ENCODE results near the gene EBNA1BP2. TPM values are rescaled to one million over a fixed set of nuclear protein-coding genes. Genes with fewer than 3 reads are reported as not detected.
A peak's percentile ranks its signal among the peaks of the same experiment; 100 is the strongest.

The EBNA1BP2 gene
- total RNA-seq, 1 experiment from 2014 or later, result 109 TPM

DNA sequence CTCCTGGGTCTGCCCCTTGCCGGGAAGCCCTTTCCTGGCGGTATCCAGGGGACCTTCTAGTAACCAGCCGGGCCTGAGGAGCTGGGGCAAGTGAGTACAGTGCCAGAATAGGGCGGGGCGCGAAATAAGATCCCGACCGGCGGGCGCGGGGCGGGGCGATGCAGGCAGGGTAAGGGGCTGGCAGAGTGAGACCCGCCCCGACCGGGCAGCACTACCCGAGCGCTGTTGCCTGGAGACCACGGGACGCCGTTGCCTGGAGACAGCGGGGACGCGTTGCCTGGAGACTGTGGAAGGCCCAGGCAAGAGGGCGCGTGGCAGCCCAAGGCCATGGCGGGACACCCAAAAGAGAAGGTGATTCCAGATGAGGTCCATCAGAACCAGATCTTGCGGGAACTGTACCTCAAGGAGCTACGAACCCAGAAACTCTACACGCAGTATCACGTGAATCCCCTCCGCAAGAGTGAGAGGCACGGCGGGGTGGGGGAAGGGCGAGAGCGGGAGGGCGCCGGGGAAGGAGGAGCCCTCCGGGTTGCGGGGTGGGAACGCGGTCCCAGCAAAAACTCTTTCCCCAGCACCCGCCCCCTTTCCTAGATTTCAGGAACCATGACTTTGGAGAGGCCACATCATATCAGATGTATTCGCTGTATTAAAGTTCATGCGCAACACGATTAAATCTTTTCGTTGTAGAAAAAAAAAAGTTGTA is 24.3 kb downstream of the EBNA1BP2 start:
- H3K79me2 ChIP-seq (ENCODE audit: insufficient read depth, low read length), result no peaks in the 10 kb centered on the region
- H3K9me3 ChIP-seq (ENCODE audit: control insufficient read depth in 1 of 2, insufficient read depth in 1 of 2, low read depth in 1 of 2, low read length in 2 of 2), result no peaks in the 10 kb centered on the region
- CTCF ChIA-PET, result no interaction called here
- peak overlapping the region in 1 of 2 experiments; percentile 41; a peak in 2 of 4 replicates for H3K4me3 ChIP-seq (replicated peaks in 1 of 2; ENCODE audit: low read depth in 1 of 2, low read length in 2 of 2)
- no peak overlapping the region for H3K27ac ChIP-seq (ENCODE audit: low read depth, low read length)
- no peaks in the 10 kb centered on the region for H4K20me1 ChIP-seq (ENCODE audit: insufficient read depth)
- TF ChIP-seq SRF (IDR thresholded peaks at IDR 0.05; ENCODE audit: low read depth), result no peak
- H2AFZ ChIP-seq (ENCODE audit: low read depth, low read length, poor library complexity, severe bottlenecking), result peak overlapping the region; percentile 52
- peaks cover 5 to 26% of the 10 kb centered on the region in 2 experiments; a peak in 3 of 4 replicates for H3K4me1 ChIP-seq (ENCODE audit: control insufficient read depth in 1 of 2, insufficient read depth in 2 of 2, low read length in 2 of 2)
- intact Hi-C loops (cut with micrococcal nuclease), result no loop called here
- H3K4me2 ChIP-seq (ENCODE audit: low read length), result peak overlapping the region; percentile 61
- H3K36me3 ChIP-seq (ENCODE audit: control insufficient read depth in 1 of 2, insufficient read depth in 2 of 2, low read length in 2 of 2), result no peaks in the 10 kb centered on the region
- peak; percentile 26 for DNase-seq (ENCODE audit: low read depth, low spot score)
- POLR2A ChIA-PET, result no interaction called here
- no TSS peak for BruUV-seq (replicated peaks)
- no peaks in the 10 kb centered on the region for H3K9me2 ChIP-seq (ENCODE audit: insufficient read depth)
- RAD21 ChIA-PET (ENCODE audit: low non-redundant PET in 1 of 2, low total read pairs in 2 of 2, uncharacterized antibody in 2 of 2, unreplicated experiment in 2 of 2), result no interaction called here
- ATAC-seq, result peak; percentile 79
- H3K27me3 ChIP-seq (ENCODE audit: insufficient read depth, low read length), result no peaks in the 10 kb centered on the region
- no peak overlapping the region for H3K9ac ChIP-seq (ENCODE audit: low read length)

DNA sequence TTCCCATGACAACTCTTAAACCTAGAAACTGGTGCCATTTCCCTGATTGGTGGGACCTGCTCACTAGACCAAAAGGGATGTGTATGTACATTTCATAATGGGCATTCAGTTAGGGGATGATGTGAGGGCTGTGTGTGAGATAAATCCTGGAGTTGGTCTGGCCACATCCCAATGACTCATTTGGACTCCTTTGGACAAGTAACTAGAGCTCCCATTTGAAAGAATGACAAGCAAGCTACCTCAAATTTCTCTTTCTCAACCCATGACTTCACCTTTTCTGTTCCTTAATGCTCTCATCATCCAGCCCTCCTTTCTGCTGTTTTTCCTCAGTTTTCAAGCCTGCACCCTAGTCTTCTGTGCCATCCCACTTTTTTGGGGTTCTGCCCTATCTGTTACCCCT is 27.9 kb downstream of the EBNA1BP2 start:
- H2AFZ ChIP-seq (ENCODE audit: low read depth, low read length, poor library complexity, severe bottlenecking), result peak overlapping the region; percentile 74
- H3K36me3 ChIP-seq (ENCODE audit: control insufficient read depth in 1 of 2, insufficient read depth in 2 of 2, low read length in 2 of 2), result no peaks in the 10 kb centered on the region
- intact Hi-C loops (cut with micrococcal nuclease), result no loop called here
- RAD21 ChIA-PET (ENCODE audit: low non-redundant PET in 1 of 2, low total read pairs in 2 of 2, uncharacterized antibody in 2 of 2, unreplicated experiment in 2 of 2), result no interaction called here
- no peaks in the 10 kb centered on the region for H4K20me1 ChIP-seq (ENCODE audit: insufficient read depth)
- H3K4me1 ChIP-seq (ENCODE audit: control insufficient read depth in 1 of 2, insufficient read depth in 2 of 2, low read length in 2 of 2), result peaks cover 5 to 23% of the 10 kb centered on the region in 2 experiments; a peak in 3 of 4 replicates
- H3K79me2 ChIP-seq (ENCODE audit: insufficient read depth, low read length), result no peaks in the 10 kb centered on the region
- ATAC-seq (no peak), DNase-seq (ENCODE audit: low read depth, low spot score) (no peak)
- no peak overlapping the region for H3K27ac ChIP-seq (ENCODE audit: low read depth, low read length)
- CTCF ChIA-PET, result interaction anchor here (0.5 to 2.0 kb wide), 7 partner anchors 8 to 380 kb away, joined by 3 to 9 read pairs (median 3); no protein-coding TSS in a partner anchor
- H3K4me3 ChIP-seq (replicated peaks in 1 of 2; ENCODE audit: low read depth in 1 of 2, low read length in 2 of 2), result no peak overlapping the region
- BruUV-seq (replicated peaks), result no TSS peak
- no peaks in the 10 kb centered on the region for H3K9me3 ChIP-seq (ENCODE audit: control insufficient read depth in 1 of 2, insufficient read depth in 1 of 2, low read depth in 1 of 2, low read length in 2 of 2)
- POLR2A ChIA-PET, result no interaction called here
- H3K9me2 ChIP-seq (ENCODE audit: insufficient read depth), result no peaks in the 10 kb centered on the region
- no peaks in the 10 kb centered on the region for H3K27me3 ChIP-seq (ENCODE audit: insufficient read depth, low read length)
- no peak overlapping the region for H3K9ac ChIP-seq (ENCODE audit: low read length)
- 0 out of 2 replicates have a peak overlapping the region, but pooled peaks have one; percentile 53 for H3K4me2 ChIP-seq (ENCODE audit: low read length)
- TF ChIP-seq, protein P1, sequence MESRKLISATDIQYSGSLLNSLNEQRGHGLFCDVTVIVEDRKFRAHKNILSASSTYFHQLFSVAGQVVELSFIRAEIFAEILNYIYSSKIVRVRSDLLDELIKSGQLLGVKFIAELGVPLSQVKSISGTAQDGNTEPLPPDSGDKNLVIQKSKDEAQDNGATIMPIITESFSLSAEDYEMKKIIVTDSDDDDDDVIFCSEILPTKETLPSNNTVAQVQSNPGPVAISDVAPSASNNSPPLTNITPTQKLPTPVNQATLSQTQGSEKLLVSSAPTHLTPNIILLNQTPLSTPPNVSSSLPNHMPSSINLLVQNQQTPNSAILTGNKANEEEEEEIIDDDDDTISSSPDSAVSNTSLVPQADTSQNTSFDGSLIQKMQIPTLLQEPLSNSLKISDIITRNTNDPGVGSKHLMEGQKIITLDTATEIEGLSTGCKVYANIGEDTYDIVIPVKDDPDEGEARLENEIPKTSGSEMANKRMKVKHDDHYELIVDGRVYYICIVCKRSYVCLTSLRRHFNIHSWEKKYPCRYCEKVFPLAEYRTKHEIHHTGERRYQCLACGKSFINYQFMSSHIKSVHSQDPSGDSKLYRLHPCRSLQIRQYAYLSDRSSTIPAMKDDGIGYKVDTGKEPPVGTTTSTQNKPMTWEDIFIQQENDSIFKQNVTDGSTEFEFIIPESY (IDR thresholded peaks at IDR 0.05; ENCODE audit: extremely low read depth, insufficient replicate concordance, low read length), result no peak
- TF ChIP-seq SIN3A (IDR thresholded peaks at IDR 0.05; ENCODE audit: low read depth), result no peak
- TF ChIP-seq ELF1 (IDR thresholded peaks at IDR 0.05; ENCODE audit: borderline replicate concordance, low read depth), result no peak
- TF ChIP-seq, protein P2, sequence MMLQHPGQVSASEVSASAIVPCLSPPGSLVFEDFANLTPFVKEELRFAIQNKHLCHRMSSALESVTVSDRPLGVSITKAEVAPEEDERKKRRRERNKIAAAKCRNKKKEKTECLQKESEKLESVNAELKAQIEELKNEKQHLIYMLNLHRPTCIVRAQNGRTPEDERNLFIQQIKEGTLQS (IDR thresholded peaks at IDR 0.05), result no peak
- no peak for TF ChIP-seq SRF (IDR thresholded peaks at IDR 0.05; ENCODE audit: low read depth)
- no peak for TF ChIP-seq EZH2phosphoT487 (IDR thresholded peaks at IDR 0.05; ENCODE audit: borderline replicate concordance)
- no peak for TF ChIP-seq ZNF274 (IDR thresholded peaks at IDR 0.05; ENCODE audit: low read depth, low read length)
- TF ChIP-seq JUND (IDR thresholded peaks at IDR 0.05), result no peak
- TF ChIP-seq TCF7L2 (IDR thresholded peaks at IDR 0.05; ENCODE audit: borderline replicate concordance, extremely low read depth, insufficient read depth, insufficient read length), result no peak
- no peak for TF ChIP-seq SP1 (IDR thresholded peaks at IDR 0.05; ENCODE audit: low read depth)
- TF ChIP-seq YY1 (IDR thresholded peaks at IDR 0.05; ENCODE audit: extremely low read depth, insufficient replicate concordance, low read depth, low read length), result no peak
- TF ChIP-seq CBX3 (IDR thresholded peaks at IDR 0.05; ENCODE audit: low read depth), result no peak
- no peak for TF ChIP-seq POLR2A (IDR thresholded peaks at IDR 0.05; ENCODE audit: borderline replicate concordance, extremely low read depth, insufficient read depth, insufficient read length)
- TF ChIP-seq, protein P3, sequence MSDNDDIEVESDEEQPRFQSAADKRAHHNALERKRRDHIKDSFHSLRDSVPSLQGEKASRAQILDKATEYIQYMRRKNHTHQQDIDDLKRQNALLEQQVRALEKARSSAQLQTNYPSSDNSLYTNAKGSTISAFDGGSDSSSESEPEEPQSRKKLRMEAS (IDR thresholded peaks at IDR 0.05), result no peak
- no peak for TF ChIP-seq EGR1 (IDR thresholded peaks at IDR 0.05; ENCODE audit: low read depth)
